Neural progenitor cell (in vitro differentiated cells): ENCODE data around the gene PHEX.

Experiments used
- EZH2 ChIP-seq: fragments of 200-600 bp; sonication (generic); IDR thresholded peaks from 2 replicates; pipeline ENCODE4 v1.6.1; 2017; ENCODE audit warnings: antibody characterized with exemption, mild to moderate bottlenecking, moderate library complexity
- EZH2phosphoT487 ChIP-seq: fragments of 200-600 bp; sonication (generic); IDR thresholded peaks from 2 replicates; pipeline ENCODE4 v1.6.1; 2017; ENCODE audit warnings: antibody characterized with exemption
- TF ChIP-seq, protein P1 (sequence below): fragments of 200-600 bp; sonication (generic); IDR thresholded peaks from 2 replicates; pipeline ENCODE4 v1.5.1; 2017; ENCODE audit warnings: antibody characterized with exemption, mild to moderate bottlenecking

GRCh38 chrX:22043872-22044271 lies 11.7 kb downstream of the PHEX start:
- TF ChIP-seq, protein P1, sequence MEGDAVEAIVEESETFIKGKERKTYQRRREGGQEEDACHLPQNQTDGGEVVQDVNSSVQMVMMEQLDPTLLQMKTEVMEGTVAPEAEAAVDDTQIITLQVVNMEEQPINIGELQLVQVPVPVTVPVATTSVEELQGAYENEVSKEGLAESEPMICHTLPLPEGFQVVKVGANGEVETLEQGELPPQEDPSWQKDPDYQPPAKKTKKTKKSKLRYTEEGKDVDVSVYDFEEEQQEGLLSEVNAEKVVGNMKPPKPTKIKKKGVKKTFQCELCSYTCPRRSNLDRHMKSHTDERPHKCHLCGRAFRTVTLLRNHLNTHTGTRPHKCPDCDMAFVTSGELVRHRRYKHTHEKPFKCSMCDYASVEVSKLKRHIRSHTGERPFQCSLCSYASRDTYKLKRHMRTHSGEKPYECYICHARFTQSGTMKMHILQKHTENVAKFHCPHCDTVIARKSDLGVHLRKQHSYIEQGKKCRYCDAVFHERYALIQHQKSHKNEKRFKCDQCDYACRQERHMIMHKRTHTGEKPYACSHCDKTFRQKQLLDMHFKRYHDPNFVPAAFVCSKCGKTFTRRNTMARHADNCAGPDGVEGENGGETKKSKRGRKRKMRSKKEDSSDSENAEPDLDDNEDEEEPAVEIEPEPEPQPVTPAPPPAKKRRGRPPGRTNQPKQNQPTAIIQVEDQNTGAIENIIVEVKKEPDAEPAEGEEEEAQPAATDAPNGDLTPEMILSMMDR = no peak
- TF ChIP-seq EZH2 (no peak), EZH2phosphoT487 (no peak)
